ENCODE measurements around the gene ITGAV. TPM values are rescaled to one million over a fixed set of nuclear protein-coding genes. Genes with fewer than 3 reads are reported as not detected.

The ITGAV gene
- total and polyA plus RNA-seq, 4 experiments from 2014 or later, result 1.2 to 12.0 (median 6.7) TPM

- no peak for DNase-seq
- Histone ChIP-seq H3K4me3 (ENCODE audit: low read length in 2 of 2) (no peak overlapping the region), H3K36me3 (ENCODE audit: insufficient read depth, low read length) (no peaks in the 10 kb centered on the region), H3K27ac (ENCODE audit: low read depth, low read length) (no peak overlapping the region), H3K27me3 (ENCODE audit: insufficient read depth, low read length) (peaks cover 5% of the 10 kb centered on the region), H3K4me1 (ENCODE audit: insufficient read depth, low read length) (no peaks in the 10 kb centered on the region), H3K9me3 (ENCODE audit: control insufficient read depth in 1 of 2, low read length in 2 of 2) (no peaks in the 10 kb centered on the region)
- no peaks in the 10 kb centered on the region for H3K4me1 Mint-ChIP-seq
- intact Hi-C loops (cut with micrococcal nuclease), result no loop called here
- H3K27ac Mint-ChIP-seq, result no peak overlapping the region
- H3K36me3 Mint-ChIP-seq, result peaks cover 0 to 4% of the 10 kb centered on the region in 2 donors
- H3K4me3 Mint-ChIP-seq, result no peak overlapping the region
- peaks cover 0 to 3% of the 10 kb centered on the region in 2 donors for H3K27me3 Mint-ChIP-seq
- no peaks in the 10 kb centered on the region for H3K9me3 Mint-ChIP-seq
- ChIA-PET POLR2A (ENCODE audit: partially characterized antibody) (no interaction called here), CTCF (ENCODE audit: partially characterized antibody) (interaction anchor here (1.3 kb wide), 1 partner anchor 87 kb away, joined by 3 read pairs; no protein-coding TSS in a partner anchor)
Measured at GRCh38 chr2:186554429-186554828, 35.4 kb upstream of the ITGAV start.

GRCh38 chr2:186554850-186555671 lies 34.8 kb upstream of the ITGAV start:
- Mint-ChIP-seq H3K27me3 (peaks cover 0 to 3% of the 10 kb centered on the region in 2 donors), H3K36me3 (peaks cover 0 to 3% of the 10 kb centered on the region in 2 donors), H3K4me3 (no peak overlapping the region), H3K4me1 (no peaks in the 10 kb centered on the region), H3K27ac (no peak overlapping the region), H3K9me3 (no peaks in the 10 kb centered on the region)
- intact Hi-C loops (cut with micrococcal nuclease), result no loop called here
- DNase-seq, result no peak
- Histone ChIP-seq H3K4me1 (ENCODE audit: insufficient read depth, low read length) (no peaks in the 10 kb centered on the region), H3K27me3 (ENCODE audit: insufficient read depth, low read length) (peaks cover under 1% of the 10 kb centered on the region), H3K27ac (ENCODE audit: low read depth, low read length) (no peak overlapping the region), H3K4me3 (ENCODE audit: low read length in 2 of 2) (no peak overlapping the region), H3K36me3 (ENCODE audit: insufficient read depth, low read length) (no peaks in the 10 kb centered on the region), H3K9me3 (ENCODE audit: control insufficient read depth in 1 of 2, low read length in 2 of 2) (no peaks in the 10 kb centered on the region)
- ChIA-PET POLR2A (ENCODE audit: partially characterized antibody) (no interaction called here), CTCF (ENCODE audit: partially characterized antibody) (interaction anchor here (1.3 kb wide), 1 partner anchor 87 kb away, joined by 3 read pairs; no protein-coding TSS in a partner anchor)

- H3K36me3 Mint-ChIP-seq, result no peaks in the 10 kb centered on the region
- ChIA-PET CTCF (ENCODE audit: partially characterized antibody) (interaction anchor here (0.9 kb wide), 1 partner anchor 83 kb away, joined by 3 read pairs; no protein-coding TSS in a partner anchor), POLR2A (ENCODE audit: partially characterized antibody) (no interaction called here)
- H3K4me3 Mint-ChIP-seq, result no peak overlapping the region
- Histone ChIP-seq H3K4me3 (ENCODE audit: low read length in 2 of 2) (no peak overlapping the region), H3K36me3 (ENCODE audit: insufficient read depth, low read length) (no peaks in the 10 kb centered on the region), H3K27ac (ENCODE audit: low read depth, low read length) (no peak overlapping the region), H3K27me3 (ENCODE audit: insufficient read depth, low read length) (no peaks in the 10 kb centered on the region), H3K9me3 (ENCODE audit: control insufficient read depth in 1 of 2, low read length in 2 of 2) (no peaks in the 10 kb centered on the region), H3K4me1 (ENCODE audit: insufficient read depth, low read length) (no peaks in the 10 kb centered on the region)
- DNase-seq, result no peak
- intact Hi-C loops (cut with micrococcal nuclease), result no loop called here
- H3K27ac Mint-ChIP-seq, result no peak overlapping the region
- peaks cover 0 to 4% (median 0%) of the 10 kb centered on the region in 8 donors for H3K9me3 Mint-ChIP-seq
- peaks cover 3 to 4% of the 10 kb centered on the region in 2 donors for H3K27me3 Mint-ChIP-seq
- no peaks in the 10 kb centered on the region for H3K4me1 Mint-ChIP-seq
Measured at GRCh38 chr2:186558512-186559276, 31.2 kb upstream of the ITGAV start.

- H3K27me3 Mint-ChIP-seq, result peaks cover 3 to 4% of the 10 kb centered on the region in 2 donors
- Histone ChIP-seq H3K4me1 (ENCODE audit: insufficient read depth, low read length) (no peaks in the 10 kb centered on the region), H3K27me3 (ENCODE audit: insufficient read depth, low read length) (no peaks in the 10 kb centered on the region), H3K4me3 (ENCODE audit: low read length in 2 of 2) (no peak overlapping the region), H3K36me3 (ENCODE audit: insufficient read depth, low read length) (no peaks in the 10 kb centered on the region), H3K27ac (ENCODE audit: low read depth, low read length) (no peak overlapping the region), H3K9me3 (ENCODE audit: control insufficient read depth in 1 of 2, low read length in 2 of 2) (no peaks in the 10 kb centered on the region)
- ChIA-PET CTCF (ENCODE audit: partially characterized antibody) (interaction anchor here (0.9 kb wide), 1 partner anchor 82 kb away, joined by 3 read pairs; no protein-coding TSS in a partner anchor), POLR2A (ENCODE audit: partially characterized antibody) (no interaction called here)
- H3K4me3 Mint-ChIP-seq, result no peak overlapping the region
- no peaks in the 10 kb centered on the region for H3K4me1 Mint-ChIP-seq
- H3K27ac Mint-ChIP-seq, result no peak overlapping the region
- peaks cover 0 to 6% (median 0%) of the 10 kb centered on the region in 8 donors for H3K9me3 Mint-ChIP-seq
- intact Hi-C loops (cut with micrococcal nuclease), result no loop called here
- no peaks in the 10 kb centered on the region for H3K36me3 Mint-ChIP-seq
- DNase-seq, result no peak
Measured at GRCh38 chr2:186559370-186559769, 30.5 kb upstream of the ITGAV start.

- H3K9me3 Mint-ChIP-seq, result peaks cover 0 to 6% (median 0%) of the 10 kb centered on the region in 8 donors
- no peaks in the 10 kb centered on the region for H3K36me3 Mint-ChIP-seq
- ChIA-PET POLR2A (ENCODE audit: partially characterized antibody) (no interaction called here), CTCF (ENCODE audit: partially characterized antibody) (no interaction called here)
- no peak overlapping the region for H3K27ac ChIP-seq (ENCODE audit: low read depth, low read length)
- H3K4me3 ChIP-seq (ENCODE audit: low read length in 2 of 2), result no peak overlapping the region
- H3K27ac Mint-ChIP-seq, result no peak overlapping the region
- no peaks in the 10 kb centered on the region for H3K4me1 ChIP-seq (ENCODE audit: insufficient read depth, low read length)
- H3K27me3 ChIP-seq (ENCODE audit: insufficient read depth, low read length), result no peaks in the 10 kb centered on the region
- no peak overlapping the region for H3K4me3 Mint-ChIP-seq
- no peaks in the 10 kb centered on the region for H3K36me3 ChIP-seq (ENCODE audit: insufficient read depth, low read length)
- H3K27me3 Mint-ChIP-seq, result peaks cover 3 to 4% of the 10 kb centered on the region in 2 donors
- no peaks in the 10 kb centered on the region for H3K9me3 ChIP-seq (ENCODE audit: control insufficient read depth in 1 of 2, low read length in 2 of 2)
- DNase-seq, result no peak
- no peaks in the 10 kb centered on the region for H3K4me1 Mint-ChIP-seq
- intact Hi-C loops (cut with micrococcal nuclease), result no loop called here
Measured at GRCh38 chr2:186559848-186560247, 30.0 kb upstream of the ITGAV start.

GRCh38 chr2:186560254-186560653 lies 29.6 kb upstream of the ITGAV start:
- Histone ChIP-seq H3K4me1 (ENCODE audit: insufficient read depth, low read length) (no peaks in the 10 kb centered on the region), H3K9me3 (ENCODE audit: control insufficient read depth in 1 of 2, low read length in 2 of 2) (no peaks in the 10 kb centered on the region), H3K36me3 (ENCODE audit: insufficient read depth, low read length) (no peaks in the 10 kb centered on the region), H3K27me3 (ENCODE audit: insufficient read depth, low read length) (no peaks in the 10 kb centered on the region), H3K4me3 (ENCODE audit: low read length in 2 of 2) (no peak overlapping the region), H3K27ac (ENCODE audit: low read depth, low read length) (no peak overlapping the region)
- intact Hi-C loops (cut with micrococcal nuclease), result no loop called here
- CTCF ChIA-PET (ENCODE audit: partially characterized antibody), result no interaction called here
- Mint-ChIP-seq H3K36me3 (no peaks in the 10 kb centered on the region), H3K9me3 (peaks cover 0 to 6% (median 0%) of the 10 kb centered on the region in 8 donors), H3K4me3 (no peak overlapping the region), H3K27ac (no peak overlapping the region), H3K4me1 (no peaks in the 10 kb centered on the region), H3K27me3 (peaks cover 3 to 4% of the 10 kb centered on the region in 2 donors)
- DNase-seq, result no peak
- POLR2A ChIA-PET (ENCODE audit: partially characterized antibody), result no interaction called here

GRCh38 chr2:186561467-186562208 lies 28.2 kb upstream of the ITGAV start:
- H3K27me3 Mint-ChIP-seq, result peaks cover 3 to 4% of the 10 kb centered on the region in 2 donors
- Histone ChIP-seq H3K27me3 (ENCODE audit: insufficient read depth, low read length) (no peaks in the 10 kb centered on the region), H3K4me1 (ENCODE audit: insufficient read depth, low read length) (no peaks in the 10 kb centered on the region), H3K9me3 (ENCODE audit: control insufficient read depth in 1 of 2, low read length in 2 of 2) (no peaks in the 10 kb centered on the region), H3K36me3 (ENCODE audit: insufficient read depth, low read length) (no peaks in the 10 kb centered on the region), H3K27ac (ENCODE audit: low read depth, low read length) (no peak overlapping the region), H3K4me3 (ENCODE audit: low read length in 2 of 2) (no peak overlapping the region)
- H3K9me3 Mint-ChIP-seq, result peaks cover 0 to 6% (median 0%) of the 10 kb centered on the region in 8 donors
- H3K4me1 Mint-ChIP-seq, result no peaks in the 10 kb centered on the region
- DNase-seq, result no peak
- CTCF ChIA-PET (ENCODE audit: partially characterized antibody), result no interaction called here
- H3K36me3 Mint-ChIP-seq, result no peaks in the 10 kb centered on the region
- POLR2A ChIA-PET (ENCODE audit: partially characterized antibody), result no interaction called here
- intact Hi-C loops (cut with micrococcal nuclease), result no loop called here
- H3K4me3 Mint-ChIP-seq, result no peak overlapping the region
- H3K27ac Mint-ChIP-seq, result no peak overlapping the region

Data from CD4-positive, alpha-beta memory T cell (primary cell).